ENCODE data around the gene FAN1. TPM values are rescaled to one million over a fixed set of nuclear protein-coding genes. Genes with fewer than 3 reads are reported as not detected.

The FAN1 gene
- total and polyA plus RNA-seq, 4 donors: 4.3 to 15.9 (median 9.5) TPM

- intact Hi-C loops (cut with DNase I): no loop called here
- H3K27ac ChIP-seq (ENCODE audit: low read depth in 1 of 2, low read length in 2 of 2): no peak overlapping the region
- peaks cover 11 to 13% of the 10 kb centered on the region in 2 donors for H3K36me3 ChIP-seq (ENCODE audit: control insufficient read depth in 1 of 2, insufficient read depth in 2 of 2, low read length in 1 of 2)
These were observed 52.8 kb downstream of the FAN1 start for GRCh38 chr15:30956216-30957124.

GRCh38 chr15:30958219-30958618 is 54.5 kb downstream of the FAN1 start:
- no peak overlapping the region for H3K4me3 ChIP-seq (ENCODE audit: low read length in 2 of 2)
- no peak for ATAC-seq (ENCODE audit: low FRiP score)
- peaks cover 4 to 6% of the 10 kb centered on the region in 2 donors for H3K36me3 ChIP-seq (ENCODE audit: control insufficient read depth in 1 of 2, insufficient read depth in 2 of 2, low read length in 1 of 2)
- no peaks in the 10 kb centered on the region for H3K4me1 ChIP-seq (ENCODE audit: control insufficient read depth in 1 of 2, insufficient read depth in 2 of 2, low read length in 2 of 2)
- intact Hi-C loops (cut with DNase I): no loop called here
- no peak overlapping the region for H3K27ac ChIP-seq (ENCODE audit: low read depth in 1 of 2, low read length in 2 of 2)
- 89 to 92% methylated on average over 5 of the region's 5 CpGs for WGBS, 2 donors
- no peaks in the 10 kb centered on the region for H3K27me3 ChIP-seq (ENCODE audit: control insufficient read depth in 1 of 2, insufficient read depth in 2 of 2, low read length in 1 of 2)
- no peaks in the 10 kb centered on the region for H3K9me3 ChIP-seq (ENCODE audit: control insufficient read depth, low read length)
- DNase-seq: no peak

More at GRCh38 chr15:30956216-30957124, 52.8 kb downstream of the FAN1 start:
- H3K27me3 ChIP-seq (ENCODE audit: control insufficient read depth in 1 of 2, insufficient read depth in 2 of 2, low read length in 1 of 2): no peaks in the 10 kb centered on the region
- ATAC-seq (ENCODE audit: low FRiP score): no peak
- WGBS, 2 donors: 87 to 91% methylated on average over 6 of the region's 6 CpGs
- H3K9me3 ChIP-seq (ENCODE audit: control insufficient read depth, low read length): no peaks in the 10 kb centered on the region
- H3K4me1 ChIP-seq (ENCODE audit: control insufficient read depth in 1 of 2, insufficient read depth in 2 of 2, low read length in 2 of 2): no peaks in the 10 kb centered on the region
- no peak overlapping the region for H3K4me3 ChIP-seq (ENCODE audit: low read length in 2 of 2)
- no peak for DNase-seq

- intact Hi-C loops (cut with DNase I): no loop called here
- no peak for ATAC-seq (ENCODE audit: low FRiP score)
- Histone ChIP-seq H3K27me3 (ENCODE audit: control insufficient read depth in 1 of 2, insufficient read depth in 2 of 2, low read length in 1 of 2) (no peaks in the 10 kb centered on the region), H3K9me3 (ENCODE audit: control insufficient read depth, low read length) (no peaks in the 10 kb centered on the region), H3K36me3 (ENCODE audit: control insufficient read depth in 1 of 2, insufficient read depth in 2 of 2, low read length in 1 of 2) (peaks cover 2 to 4% of the 10 kb centered on the region in 2 donors), H3K4me1 (ENCODE audit: control insufficient read depth in 1 of 2, insufficient read depth in 2 of 2, low read length in 2 of 2) (no peaks in the 10 kb centered on the region), H3K4me3 (ENCODE audit: low read length in 2 of 2) (no peak overlapping the region), H3K27ac (ENCODE audit: low read depth in 1 of 2, low read length in 2 of 2) (no peak overlapping the region)
- no peak for DNase-seq
These were observed 58.4 kb downstream of the FAN1 start for GRCh38 chr15:30962079-30962478.

- DNase-seq (no peak), ATAC-seq (ENCODE audit: low FRiP score) (no peak)
- Histone ChIP-seq H3K9me3 (ENCODE audit: control insufficient read depth, low read length) (no peaks in the 10 kb centered on the region), H3K27me3 (ENCODE audit: control insufficient read depth in 1 of 2, insufficient read depth in 2 of 2, low read length in 1 of 2) (no peaks in the 10 kb centered on the region), H3K27ac (ENCODE audit: low read depth in 1 of 2, low read length in 2 of 2) (no peak overlapping the region), H3K4me3 (ENCODE audit: low read length in 2 of 2) (no peak overlapping the region), H3K4me1 (ENCODE audit: control insufficient read depth in 1 of 2, insufficient read depth in 2 of 2, low read length in 2 of 2) (no peaks in the 10 kb centered on the region), H3K36me3 (ENCODE audit: control insufficient read depth in 1 of 2, insufficient read depth in 2 of 2, low read length in 1 of 2) (peaks cover 0 to 4% of the 10 kb centered on the region in 2 donors)
- intact Hi-C loops (cut with DNase I): no loop called here
- 98 to 100% methylated on average over 3 of the region's 3 CpGs for WGBS, 2 donors
These were observed 58.9 kb downstream of the FAN1 start for GRCh38 chr15:30962659-30963058.

GRCh38 chr15:30963681-30964080 is 60.0 kb downstream of the FAN1 start:
- Histone ChIP-seq H3K4me3 (ENCODE audit: low read length in 2 of 2) (no peak overlapping the region), H3K27me3 (ENCODE audit: control insufficient read depth in 1 of 2, insufficient read depth in 2 of 2, low read length in 1 of 2) (no peaks in the 10 kb centered on the region), H3K27ac (ENCODE audit: low read depth in 1 of 2, low read length in 2 of 2) (no peak overlapping the region), H3K9me3 (ENCODE audit: control insufficient read depth, low read length) (no peaks in the 10 kb centered on the region), H3K36me3 (ENCODE audit: control insufficient read depth in 1 of 2, insufficient read depth in 2 of 2, low read length in 1 of 2) (peaks cover 0 to under 1% of the 10 kb centered on the region in 2 donors), H3K4me1 (ENCODE audit: control insufficient read depth in 1 of 2, insufficient read depth in 2 of 2, low read length in 2 of 2) (no peaks in the 10 kb centered on the region)
- no peak for DNase-seq
- intact Hi-C loops (cut with DNase I): no loop called here
- WGBS, 2 donors: 86% methylated on average over 3 of the region's 3 CpGs
- ATAC-seq (ENCODE audit: low FRiP score): no peak

- Histone ChIP-seq H3K4me3 (ENCODE audit: low read length in 2 of 2) (no peak overlapping the region), H3K27ac (ENCODE audit: low read depth in 1 of 2, low read length in 2 of 2) (no peak overlapping the region), H3K9me3 (ENCODE audit: control insufficient read depth, low read length) (no peaks in the 10 kb centered on the region), H3K4me1 (ENCODE audit: control insufficient read depth in 1 of 2, insufficient read depth in 2 of 2, low read length in 2 of 2) (no peaks in the 10 kb centered on the region), H3K36me3 (ENCODE audit: control insufficient read depth in 1 of 2, insufficient read depth in 2 of 2, low read length in 1 of 2) (peaks cover 0 to 2% of the 10 kb centered on the region in 2 donors), H3K27me3 (ENCODE audit: control insufficient read depth in 1 of 2, insufficient read depth in 2 of 2, low read length in 1 of 2) (no peaks in the 10 kb centered on the region)
- intact Hi-C loops (cut with DNase I): no loop called here
- WGBS, 2 donors: 94% methylated on average over 2 of the region's 2 CpGs
- DNase-seq: no peak
- ATAC-seq (ENCODE audit: low FRiP score): no peak
These were observed 66.0 kb downstream of the FAN1 start for GRCh38 chr15:30969724-30970123.

- H3K4me1 ChIP-seq (ENCODE audit: control insufficient read depth in 1 of 2, insufficient read depth in 2 of 2, low read length in 2 of 2): no peaks in the 10 kb centered on the region
- 92 to 93% methylated on average over 4 of the region's 4 CpGs for WGBS, 2 donors
- DNase-seq (no peak), ATAC-seq (ENCODE audit: low FRiP score) (no peak)
- no peak overlapping the region for H3K27ac ChIP-seq (ENCODE audit: low read depth in 1 of 2, low read length in 2 of 2)
- no peaks in the 10 kb centered on the region for H3K9me3 ChIP-seq (ENCODE audit: control insufficient read depth, low read length)
- H3K4me3 ChIP-seq (ENCODE audit: low read length in 2 of 2): no peak overlapping the region
- peaks cover 0 to 2% of the 10 kb centered on the region in 2 donors for H3K36me3 ChIP-seq (ENCODE audit: control insufficient read depth in 1 of 2, insufficient read depth in 2 of 2, low read length in 1 of 2)
- no peaks in the 10 kb centered on the region for H3K27me3 ChIP-seq (ENCODE audit: control insufficient read depth in 1 of 2, insufficient read depth in 2 of 2, low read length in 1 of 2)
- intact Hi-C loops (cut with DNase I): no loop called here
These were observed 69.7 kb downstream of the FAN1 start for GRCh38 chr15:30973379-30973778.

- no peaks in the 10 kb centered on the region for H3K27me3 ChIP-seq (ENCODE audit: control insufficient read depth in 1 of 2, insufficient read depth in 2 of 2, low read length in 1 of 2)
- ATAC-seq (ENCODE audit: low FRiP score): no peak
- intact Hi-C loops (cut with DNase I): no loop called here
- no peaks in the 10 kb centered on the region for H3K9me3 ChIP-seq (ENCODE audit: control insufficient read depth, low read length)
- H3K4me1 ChIP-seq (ENCODE audit: control insufficient read depth in 1 of 2, insufficient read depth in 2 of 2, low read length in 2 of 2): no peaks in the 10 kb centered on the region
- H3K36me3 ChIP-seq (ENCODE audit: control insufficient read depth in 1 of 2, insufficient read depth in 2 of 2, low read length in 1 of 2): peaks cover 0 to 2% of the 10 kb centered on the region in 2 donors
- H3K27ac ChIP-seq (ENCODE audit: low read depth in 1 of 2, low read length in 2 of 2): no peak overlapping the region
- WGBS, 2 donors: 79 to 83% methylated on average over 5 of the region's 5 CpGs
- DNase-seq: no peak
- no peak overlapping the region for H3K4me3 ChIP-seq (ENCODE audit: low read length in 2 of 2)
These were observed 70.4 kb downstream of the FAN1 start for GRCh38 chr15:30974112-30974511.

- no peak overlapping the region for H3K4me3 ChIP-seq (ENCODE audit: low read length in 2 of 2)
- H3K4me1 ChIP-seq (ENCODE audit: control insufficient read depth in 1 of 2, insufficient read depth in 2 of 2, low read length in 2 of 2): no peaks in the 10 kb centered on the region
- no peak for ATAC-seq (ENCODE audit: low FRiP score)
- no peaks in the 10 kb centered on the region for H3K36me3 ChIP-seq (ENCODE audit: control insufficient read depth in 1 of 2, insufficient read depth in 2 of 2, low read length in 1 of 2)
- no peak for DNase-seq
- H3K9me3 ChIP-seq (ENCODE audit: control insufficient read depth, low read length): no peaks in the 10 kb centered on the region
- no peaks in the 10 kb centered on the region for H3K27me3 ChIP-seq (ENCODE audit: control insufficient read depth in 1 of 2, insufficient read depth in 2 of 2, low read length in 1 of 2)
- no peak overlapping the region for H3K27ac ChIP-seq (ENCODE audit: low read depth in 1 of 2, low read length in 2 of 2)
- intact Hi-C loops (cut with DNase I): no loop called here
These were observed 74.6 kb downstream of the FAN1 start for GRCh38 chr15:30978328-30978727.

Measured in aorta (tissue), 5 donors.